ENCODE results near the gene EBF4. TPM values are rescaled to one million over a fixed set of nuclear protein-coding genes. Genes with fewer than 3 reads are reported as not detected.

EBF4 gene
- total and polyA plus RNA-seq, 2 of the 8 experiments (the other 6 are each of a cell fraction or from before 2014, with no cell fraction given) = 1.2 to 2.9 TPM

DNA sequence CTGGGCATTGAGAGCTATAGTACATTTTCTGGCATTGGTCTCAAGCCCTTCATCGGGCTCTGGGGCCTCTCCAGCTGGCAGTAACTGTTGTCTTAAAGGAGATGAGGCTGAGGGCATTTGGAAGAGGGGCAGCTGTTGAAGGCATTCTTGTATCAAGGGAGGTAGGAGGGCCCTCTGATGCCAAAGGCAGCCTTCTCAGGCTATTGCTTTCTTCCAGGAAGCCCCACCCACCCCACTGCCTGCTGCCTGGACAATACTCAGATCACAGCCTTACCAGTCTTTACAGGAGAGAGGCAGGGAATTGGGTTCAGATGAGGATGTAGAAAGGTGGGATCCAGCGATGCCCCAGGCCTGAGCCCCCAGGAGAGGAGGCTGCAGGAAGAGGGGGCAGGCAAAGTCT lies 61.8 kb downstream of the EBF4 start:
- Histone ChIP-seq H3K9ac (replicated peaks in 1 of 4; ENCODE audit: extremely low read depth in 1 of 4, low read depth in 3 of 4, low read length in 3 of 4) (no peak overlapping the region), H2BK20ac (ENCODE audit: low read length) (no peak overlapping the region), H2BK15ac (ENCODE audit: low read length) (no peak overlapping the region), H3K4me2 (ENCODE audit: insufficient read depth in 1 of 2, low read depth in 2 of 2, low read length in 2 of 2) (no peak overlapping the region), H3K4me3 (ENCODE audit: extremely low read depth in 1 of 4, insufficient read depth in 2 of 4, low read depth in 3 of 4, low read length in 4 of 4) (no peak overlapping the region), H3K79me2 (ENCODE audit: control insufficient read depth in 1 of 2, insufficient read depth in 2 of 2, low read length in 2 of 2) (no peaks in the 10 kb centered on the region), H3K27ac (ENCODE audit: low read depth, low read length) (no peak overlapping the region), H3K36me3 (ENCODE audit: control insufficient read depth in 2 of 4, insufficient read depth in 4 of 4, low read length in 3 of 4) (peaks cover 0 to 3% (median 0%) of the 10 kb centered on the region in 4 experiments; a peak in 1 of 8 replicates), H2AK5ac (ENCODE audit: low read depth, low read length) (no peak overlapping the region), H4K91ac (replicated peaks; ENCODE audit: insufficient read length, low read length) (no peak overlapping the region), H3K23ac (ENCODE audit: insufficient read length) (no peak overlapping the region), H3K18ac (ENCODE audit: extremely low read depth, low read length) (no peak overlapping the region), H2BK12ac (ENCODE audit: low read depth, low read length) (no peak overlapping the region), H4K5ac (ENCODE audit: insufficient read length, low read depth, low read length) (no peak overlapping the region), H3K56ac (replicated peaks; ENCODE audit: insufficient read length, low read depth, low read length) (no peak overlapping the region), H3K79me1 (ENCODE audit: low read depth, low read length) (no peaks in the 10 kb centered on the region), H3K9me3 (ENCODE audit: insufficient read depth in 2 of 2, low read depth in 1 of 2, low read length in 1 of 2) (no peaks in the 10 kb centered on the region), H3K14ac (ENCODE audit: insufficient read length) (no peak overlapping the region), H4K8ac (ENCODE audit: extremely low read depth, insufficient read depth, low read length) (no peak overlapping the region), H2AFZ (ENCODE audit: low read length) (no peak overlapping the region), H3K4ac (replicated peaks; ENCODE audit: insufficient read length, low read depth, low read length) (no peak overlapping the region), H3K27me3 (replicated peaks in 1 of 4; ENCODE audit: control insufficient read depth in 3 of 4, extremely low read depth in 1 of 4, insufficient read depth in 3 of 4, low read length in 3 of 4) (peaks cover 30 to 49% (median 46%) of the 10 kb centered on the region in 4 experiments), H3K4me1 (replicated peaks in 1 of 4; ENCODE audit: control insufficient read depth in 3 of 4, insufficient read depth in 4 of 4, low read length in 3 of 4) (peaks cover 0 to 23% (median 14%) of the 10 kb centered on the region in 4 experiments; a peak in 6 of 7 replicates), H4K20me1 (replicated peaks in 1 of 2; ENCODE audit: control insufficient read depth in 1 of 2, insufficient read depth in 2 of 2, low read length in 2 of 2) (peaks cover 2% of the 10 kb centered on the region in 2 experiments), H2BK5ac (ENCODE audit: low read depth, low read length) (no peak overlapping the region), H3K23me2 (ENCODE audit: low read depth, low read length) (peaks cover 22% of the 10 kb centered on the region; the same call in 1 of the 2 replicates), H2BK120ac (replicated peaks; ENCODE audit: low read depth, low read length) (no peak overlapping the region)
- CTCF ChIA-PET (ENCODE audit: partially characterized antibody) = interaction anchor here (1.1 to 9.0 kb wide), 18 partner anchors 8 to 246 kb away, joined by 4 to 151 read pairs (median 12); partner anchors contain the start of genes CPXM1, EBF4, PCED1A and VPS16
- FAIRE-seq (no peak), DNase-seq (ENCODE audit: low read depth in 1 of 2, low spot score in 2 of 2) (no peak)
- POLR2A ChIA-PET (ENCODE audit: partially characterized antibody) = interaction anchor here (1.1 kb wide), 1 partner anchor 66 kb away, joined by 3 read pairs; no protein-coding TSS in a partner anchor
- 73% methylated on average over 2 of the region's 2 CpGs; no CpG with 5 or more reads in 1 of the 2 experiments for WGBS, 2 experiments (ENCODE audit: extremely low coverage in 1 of 2, insufficient coverage in 1 of 2, insufficient read length in 1 of 2, insufficient replicate concordance in 2 of 2, low coverage in 1 of 2, low lambda C conversion rate in 2 of 2, missing lambda C conversion rate in 1 of 2)
- TF ChIP-seq SAP30 (IDR thresholded peaks at IDR 0.05; ENCODE audit: insufficient read depth, insufficient replicate concordance, low read length) = no peak
- TF ChIP-seq POU5F1 (IDR thresholded peaks at IDR 0.05; ENCODE audit: low read depth, low read length) = no peak
- TF ChIP-seq NANOG (IDR thresholded peaks at IDR 0.05; ENCODE audit: insufficient read depth, low read depth, low read length, poor library complexity, severe bottlenecking) = no peak
- TF ChIP-seq RXRA (IDR thresholded peaks at IDR 0.05; ENCODE audit: insufficient read depth, low read depth, low read length) = no peak
- no peak for TF ChIP-seq JUND (IDR thresholded peaks at IDR 0.05; ENCODE audit: low read length)
- TF ChIP-seq SIX5 (IDR thresholded peaks at IDR 0.05; ENCODE audit: low read depth, low read length) = no peak
- no peak for TF ChIP-seq FOSL1 (IDR thresholded peaks at IDR 0.05; ENCODE audit: insufficient read depth, low read depth, low read length)
- no peak for TF ChIP-seq CBX5 (IDR thresholded peaks at IDR 0.05; ENCODE audit: low read depth, low read length)
- TF ChIP-seq TBP (IDR thresholded peaks at IDR 0.05; ENCODE audit: low read depth, low read length) = no peak
- TF ChIP-seq SP4 (IDR thresholded peaks at IDR 0.05; ENCODE audit: low read length) = no peak

All from H1 (cell line).